ENCODE measurements around the gene WFDC6. TPM values are rescaled to one million over a fixed set of nuclear protein-coding genes. Genes with fewer than 3 reads are reported as not detected.

Gene WFDC6
- polyA plus RNA-seq, 3 donors, result 0.30 TPM; not detected in 2

- no peak for DNase-seq (ENCODE audit: extremely low read depth in 1 of 11, low read depth in 9 of 11, low spot score in 4 of 11)
These were observed 52.0 kb downstream of the WFDC6 start for GRCh38 chr20:45487231-45487635.

GRCh38 chr20:45485388-45485787 lies 53.9 kb downstream of the WFDC6 start:
- no peak for DNase-seq (ENCODE audit: extremely low read depth in 1 of 11, low read depth in 9 of 11, low spot score in 4 of 11)

- DNase-seq (ENCODE audit: extremely low read depth in 1 of 11, low read depth in 9 of 11, low spot score in 4 of 11), result no peak
These were observed 54.6 kb downstream of the WFDC6 start for GRCh38 chr20:45484676-45485075.

Other genes with a start within 250 kb of the WFDC6 start
- under 1 TPM in 1 of 3 donors, not detected in 2; 0.20 TPM for gene RBPJL, start 232.6 kb downstream of the WFDC6 start, polyA plus RNA-seq (ENCODE audit: insufficient read length in 3 of 3)
- under 1 TPM; 0.17 to 0.55 (median 0.41) TPM for gene MATN4, start 231.2 kb downstream of the WFDC6 start, polyA plus RNA-seq (ENCODE audit: insufficient read length in 3 of 3)
- 100 to 1,000 TPM; 130 to 177 (median 159) TPM for gene SDC4, start 191.1 kb downstream of the WFDC6 start, polyA plus RNA-seq (ENCODE audit: insufficient read length in 3 of 3)
- 10 to 100 TPM; 32.5 to 34.1 (median 33.7) TPM for gene SYS1, start 176.3 kb downstream of the WFDC6 start, polyA plus RNA-seq (ENCODE audit: insufficient read length in 3 of 3)
- 1 to 10 TPM; 1.0 to 1.6 (median 1.2) TPM for gene TP53TG5, start 161.2 kb downstream of the WFDC6 start, polyA plus RNA-seq (ENCODE audit: insufficient read length in 3 of 3)
- gene DBNDD2, start 131.2 kb downstream of the WFDC6 start, polyA plus RNA-seq (ENCODE audit: insufficient read length in 3 of 3), result 10 to 100 TPM; 22.2 to 24.7 (median 24.3) TPM
- gene PIGT, start 123.3 kb downstream of the WFDC6 start, polyA plus RNA-seq (ENCODE audit: insufficient read length in 3 of 3), result 10 to 100 TPM; 74.4 to 98.7 (median 91.9) TPM
- 100 to 1,000 TPM; 123 to 249 (median 182) TPM for gene WFDC2, start 69.7 kb downstream of the WFDC6 start, polyA plus RNA-seq (ENCODE audit: insufficient read length in 3 of 3)
- gene SPINT3, start 23.9 kb downstream of the WFDC6 start, polyA plus RNA-seq (ENCODE audit: insufficient read length in 3 of 3), result not detected
- under 1 TPM; 0.16 to 0.39 (median 0.20) TPM for gene EPPIN, start 7.9 kb upstream of the WFDC6 start, polyA plus RNA-seq (ENCODE audit: insufficient read length in 3 of 3)
- under 1 TPM in 1 of 3 donors, not detected in 2; 0.36 TPM for gene WFDC8, start 39.8 kb upstream of the WFDC6 start, polyA plus RNA-seq (ENCODE audit: insufficient read length in 3 of 3)
- not detected for gene WFDC10A, start 90.3 kb upstream of the WFDC6 start, polyA plus RNA-seq (ENCODE audit: insufficient read length in 3 of 3)
- gene WFDC9, start 91.8 kb upstream of the WFDC6 start, polyA plus RNA-seq (ENCODE audit: insufficient read length in 3 of 3), result not detected
- gene WFDC11, start 130.8 kb upstream of the WFDC6 start, polyA plus RNA-seq (ENCODE audit: insufficient read length in 3 of 3), result not detected
- under 1 TPM in 1 of 3 donors, not detected in 2; 0.07 TPM for gene WFDC13, start 162.6 kb upstream of the WFDC6 start, polyA plus RNA-seq (ENCODE audit: insufficient read length in 3 of 3)
- gene WFDC10B, start 165.5 kb upstream of the WFDC6 start, polyA plus RNA-seq (ENCODE audit: insufficient read length in 3 of 3), result not detected
- gene SPINT4, start 182.9 kb upstream of the WFDC6 start, polyA plus RNA-seq (ENCODE audit: insufficient read length in 3 of 3), result not detected